HG03097 (cell line): Measurements from ENCODE around the gene CPSF4.

Source experiments
- ATAC-seq: cut with Tn5 transposase; IDR thresholded peaks from one replicate; pipeline ENCODE4 v1.9.1; 2021; ENCODE audit not compliant: unreplicated experiment, low FRiP score

CPSF4 gene

DNA sequence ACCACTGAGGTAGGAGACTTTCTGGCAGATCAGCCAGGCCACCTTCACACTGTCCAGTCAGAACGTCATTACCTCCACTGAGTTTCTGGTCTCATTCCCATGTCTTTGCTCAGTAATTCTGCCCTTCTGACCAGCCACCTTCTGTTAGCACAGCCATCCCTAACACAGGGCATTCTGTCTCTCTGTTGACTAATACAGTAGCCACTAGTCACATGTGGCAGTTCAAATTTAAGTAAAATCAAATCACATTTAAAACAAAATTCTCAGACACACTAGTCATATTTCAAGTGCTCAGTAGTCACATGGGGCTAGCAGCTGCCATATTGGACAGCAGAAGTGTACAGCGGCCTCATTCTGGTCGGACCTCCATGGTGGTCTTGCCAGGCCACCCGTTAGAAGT lies 7.4 kb downstream of the CPSF4 start:
- ATAC-seq: no peak

DNA sequence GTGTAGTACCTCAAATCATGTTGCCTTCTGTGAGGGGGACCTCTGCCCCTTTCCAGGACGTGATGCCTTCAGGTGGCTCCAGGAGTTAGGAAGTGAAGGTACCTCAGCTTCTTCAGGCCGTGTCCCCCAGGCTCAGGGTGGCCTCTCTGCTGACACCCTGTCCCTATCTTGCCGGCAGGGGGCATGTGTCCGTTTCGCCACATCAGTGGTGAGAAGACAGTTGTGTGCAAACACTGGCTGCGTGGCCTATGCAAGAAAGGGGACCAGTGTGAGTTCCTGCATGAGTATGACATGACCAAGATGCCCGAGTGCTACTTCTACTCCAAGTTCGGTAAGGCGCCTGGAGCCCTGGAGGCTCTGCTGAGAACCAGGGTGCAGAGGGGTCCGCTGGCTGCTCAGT lies 9.2 kb downstream of the CPSF4 start:
- ATAC-seq: no peak

DNA sequence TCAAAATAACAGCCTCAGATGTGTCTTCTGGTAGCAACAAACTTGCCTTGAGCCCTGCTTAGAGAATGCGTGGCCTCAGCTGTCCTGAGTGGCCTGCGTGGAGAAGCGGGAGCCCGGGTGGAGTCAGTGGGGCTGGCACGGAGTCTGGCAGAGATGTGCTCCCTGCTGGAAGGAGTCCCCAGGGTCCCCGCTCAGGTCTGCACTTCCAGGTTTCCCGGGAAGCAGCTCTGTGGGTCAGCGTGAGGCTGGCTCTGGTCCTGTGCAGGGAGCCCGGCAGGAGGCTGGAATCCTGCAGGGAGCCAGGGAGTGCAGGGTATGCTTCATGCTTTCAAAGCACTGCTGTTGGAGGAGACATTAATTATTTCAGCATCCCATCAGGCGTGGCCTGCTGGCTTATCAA lies 10.1 kb downstream of the CPSF4 start:
- ATAC-seq: no peak

- ATAC-seq: no peak
These were observed 10.6 kb downstream of the CPSF4 start for GRCh38 chr7:99449326-99449725.

- ATAC-seq: no peak
These were observed 13.2 kb downstream of the CPSF4 start for GRCh38 chr7:99451936-99452335.

DNA sequence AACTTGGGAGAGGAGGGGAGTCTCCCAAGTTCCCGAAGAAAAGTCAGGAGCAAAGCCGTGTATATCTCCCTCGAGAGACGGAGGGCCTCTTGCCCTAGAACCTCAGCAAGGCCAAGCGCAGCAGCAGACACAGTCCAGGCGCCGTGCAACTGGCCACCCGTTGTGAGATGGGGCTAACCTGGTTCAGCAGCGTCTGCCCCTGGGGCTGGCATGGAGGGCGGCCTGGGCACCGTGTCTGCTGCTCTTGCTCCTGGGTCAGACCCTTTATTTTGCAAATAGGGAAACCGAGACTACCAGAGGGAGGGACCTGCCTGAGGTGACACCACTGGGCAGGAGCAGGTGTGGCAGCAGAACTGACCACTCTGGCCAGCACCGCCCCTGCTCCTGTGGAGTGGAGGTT lies 13.8 kb downstream of the CPSF4 start:
- no peak for ATAC-seq

GRCh38 chr7:99453105-99453504 lies 14.4 kb downstream of the CPSF4 start:
- ATAC-seq: no peak

DNA sequence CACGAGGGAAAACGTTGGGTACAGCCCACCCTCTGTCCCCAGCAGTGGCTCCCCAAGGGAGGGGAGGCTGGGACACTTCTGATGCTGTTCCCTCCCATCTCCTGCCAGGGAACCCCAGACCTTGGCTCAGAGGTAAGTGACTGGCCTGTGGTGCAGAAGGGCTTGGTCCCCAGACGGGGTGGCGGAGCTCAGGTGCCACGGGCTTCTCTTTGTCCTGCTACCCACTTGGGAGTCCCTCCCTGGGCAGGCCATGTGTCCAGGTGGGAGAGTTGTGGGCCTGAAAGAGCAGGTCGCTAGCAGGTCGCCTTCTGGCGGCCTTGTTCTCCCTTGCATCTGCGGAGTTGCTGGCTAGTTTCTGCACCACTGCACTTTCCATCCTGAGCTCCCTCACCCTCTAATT lies 17.1 kb downstream of the CPSF4 start:
- ATAC-seq: no peak

GRCh38 chr7:99456288-99456687 lies 17.5 kb downstream of the CPSF4 start:
- ATAC-seq: no peak

DNA sequence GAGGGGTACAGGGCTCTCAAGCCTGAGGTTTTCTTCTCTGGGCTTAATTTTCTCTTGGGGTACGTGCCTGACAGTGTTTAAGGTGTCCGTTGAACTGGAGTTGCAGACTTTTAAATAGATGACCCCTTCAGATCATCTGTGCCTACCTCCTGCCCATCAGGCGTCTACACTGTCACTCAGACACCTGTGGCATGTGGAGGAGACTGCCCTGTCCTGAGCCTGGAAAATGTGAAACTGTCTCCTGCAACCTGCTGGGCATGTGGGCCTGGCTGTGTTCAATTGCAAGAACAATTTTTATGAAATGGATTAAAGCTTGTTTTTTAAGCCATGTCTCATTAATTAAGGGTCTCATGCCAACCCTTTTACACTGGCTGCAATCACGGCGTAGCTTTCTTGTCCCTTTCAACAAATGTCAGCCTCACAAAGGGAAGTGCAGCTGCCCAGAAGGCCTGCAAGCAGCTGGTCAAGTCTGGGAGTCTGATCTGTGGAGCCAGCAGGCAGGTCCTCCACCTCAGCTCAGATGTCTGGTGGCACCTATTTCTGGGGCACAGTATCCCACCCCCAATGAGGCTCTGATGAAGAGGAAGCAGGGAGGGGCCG lies 18.4 kb downstream of the CPSF4 start:
- ATAC-seq: no peak

DNA sequence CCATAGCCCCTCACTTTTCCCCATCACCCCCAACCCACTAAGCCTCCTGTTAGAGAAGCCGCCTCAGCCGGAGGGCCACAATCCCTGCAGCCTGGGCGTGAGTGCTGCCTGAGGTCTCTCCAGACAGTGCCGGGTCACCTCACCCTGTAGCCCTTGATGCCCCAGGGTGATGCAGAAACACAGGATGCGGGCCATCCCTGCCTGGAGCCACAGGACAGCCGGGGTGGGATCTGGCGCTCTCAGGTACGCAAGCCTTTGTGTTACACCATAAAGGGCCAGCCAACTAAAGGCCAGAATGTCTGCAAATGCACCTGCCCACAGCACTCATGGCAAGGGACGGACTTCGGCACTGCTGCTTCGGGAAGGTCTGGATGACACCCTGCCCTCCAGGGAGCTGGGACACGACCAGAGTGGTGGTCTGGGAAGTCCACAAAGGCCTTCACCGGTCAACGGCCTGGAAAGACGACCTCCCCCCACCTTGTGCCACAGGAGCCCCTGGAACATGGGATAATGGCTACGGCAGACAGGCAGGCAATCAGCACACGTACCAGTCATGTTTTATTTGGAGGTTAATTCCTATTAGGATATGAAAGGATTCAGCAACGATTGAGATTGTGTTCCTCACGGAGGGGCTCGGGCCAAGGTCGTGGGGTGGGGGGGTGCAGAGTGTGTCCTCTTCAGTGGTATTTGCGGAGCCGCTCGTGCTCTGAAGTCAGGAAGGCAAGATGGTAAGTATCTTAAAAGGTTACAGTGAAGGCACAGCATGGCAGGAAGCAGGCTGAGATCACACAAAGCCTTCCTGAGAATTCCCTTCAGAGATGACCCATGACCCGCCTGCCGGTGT lies 19.1 kb downstream of the CPSF4 start:
- no peak for ATAC-seq

DNA sequence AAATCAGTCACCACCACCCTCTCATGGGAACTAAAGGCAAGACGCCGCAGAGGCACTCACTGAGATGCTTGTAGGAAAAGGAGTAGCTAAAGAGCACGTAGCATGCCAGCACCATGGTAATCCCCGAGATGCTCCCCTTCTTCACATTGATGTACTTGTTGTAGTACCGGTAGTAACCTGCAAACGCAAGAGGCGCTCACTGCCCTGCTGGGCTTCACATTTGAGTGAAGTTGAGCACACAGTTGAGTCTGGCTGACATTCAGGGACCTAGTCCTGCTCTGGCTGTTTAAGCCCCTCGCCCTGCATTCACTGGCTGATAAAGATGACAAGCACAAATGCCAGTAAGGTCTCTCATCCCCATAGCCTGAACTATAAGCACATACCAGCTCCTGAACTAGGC lies 20.3 kb downstream of the CPSF4 start:
- no peak for ATAC-seq

- no peak for ATAC-seq
These were observed 21.9 kb downstream of the CPSF4 start for GRCh38 chr7:99460651-99461050.

DNA sequence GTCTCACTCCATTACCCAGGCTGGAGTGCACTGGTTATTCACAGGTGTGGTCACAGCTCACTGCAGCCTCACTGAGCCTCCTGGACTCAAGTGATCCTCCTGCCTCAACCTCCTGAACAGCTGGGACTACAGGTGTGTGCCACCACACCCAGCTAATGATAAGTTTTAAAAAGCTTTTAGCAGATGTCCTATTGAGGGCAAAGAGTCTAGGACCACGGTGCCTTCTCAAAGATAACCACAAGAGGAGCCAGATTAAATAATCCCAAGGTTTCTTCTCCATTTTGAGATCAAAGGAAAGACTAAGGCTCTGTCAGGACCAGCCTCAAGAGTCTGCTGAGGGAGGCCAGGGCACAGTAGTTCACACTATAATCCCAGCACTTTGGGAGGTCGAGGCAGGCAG lies 22.5 kb downstream of the CPSF4 start:
- no peak for ATAC-seq

GRCh38 chr7:99465421-99465768 lies 26.7 kb downstream of the CPSF4 start:
- ATAC-seq: no peak

- no peak for ATAC-seq
These were observed 29.7 kb downstream of the CPSF4 start for GRCh38 chr7:99468336-99468918.

GRCh38 chr7:99469381-99470065 lies 30.8 kb downstream of the CPSF4 start:
- ATAC-seq: no peak

GRCh38 chr7:99472561-99473314 lies 34.0 kb downstream of the CPSF4 start, which contains the start of gene ZNF789:
TSS of gene ZNF789 (plus strand) at chr7:99472890. CDS start at chr7:99476457, 3,567 bp downstream.
- peak; percentile 87 for ATAC-seq

DNA sequence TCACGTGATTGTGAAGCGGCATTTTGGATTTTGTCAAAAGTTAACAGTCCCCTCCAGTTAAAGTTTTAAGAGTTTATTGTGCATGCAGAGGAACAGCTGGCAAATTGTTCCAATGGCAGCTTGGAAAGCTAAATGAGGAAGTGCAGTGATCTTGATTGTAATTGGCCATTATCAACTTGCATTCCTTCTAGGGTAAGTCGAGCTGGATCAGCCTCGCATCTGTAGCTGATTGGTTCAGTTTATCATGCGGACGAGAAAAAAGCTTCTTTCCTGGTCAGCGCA lies 34.5 kb downstream of the CPSF4 start:
- ATAC-seq: no peak

DNA sequence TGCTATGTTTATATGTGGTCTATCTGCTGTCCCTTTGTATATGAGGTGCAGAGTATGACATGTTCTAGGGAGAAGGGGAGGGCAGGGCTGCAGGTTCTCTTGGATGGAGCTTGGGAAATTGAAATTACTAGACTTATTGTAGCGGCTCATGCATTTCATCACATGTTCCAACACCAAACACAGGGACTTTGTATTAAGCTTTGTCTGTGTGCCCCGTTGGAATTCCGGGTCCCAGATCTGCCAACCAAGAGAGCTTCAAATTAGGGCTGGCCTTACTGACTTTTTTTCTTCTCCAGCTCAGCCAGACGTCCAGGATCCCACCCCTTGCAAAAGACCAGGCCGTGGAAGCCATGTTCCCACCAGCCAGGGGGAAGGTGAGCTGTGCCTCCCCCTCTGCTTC lies 37.4 kb downstream of the CPSF4 start:
- no peak for ATAC-seq
